Esophagus squamous epithelium (tissue), 5 donors: ENCODE results near the gene AHSA1. TPM values are rescaled to one million over a fixed set of nuclear protein-coding genes. Genes with fewer than 3 reads are reported as not detected.

Experiments used
- DNase-seq: peaks from one replicate; lab custom pipeline; 2025; lab: John Stamatoyannopoulos, UW
- H3K27ac ChIP-seq, 4 donors: fragments of 200-600 bp; sonication (generic); one replicate each; pipeline ENCODE4 v1.5.1; 2016 to 2019; ENCODE audit warnings: mild to moderate bottlenecking in 1 of 4
- H3K27me3 ChIP-seq, 4 donors: fragments of 200-600 bp; sonication (generic); 1 replicate in 3 of 4; 2 replicates in 1 of 4; pipeline versions ENCODE4 v1.5.1 to v1.6.0; 2017 to 2021; ENCODE audit warnings: antibody characterized with exemption in 1 of 4
- H3K36me3 ChIP-seq, 3 donors: fragments of 200-600 bp; sonication (generic); one replicate each; pipeline ENCODE4 v1.5.1; 2016 to 2019
- H3K4me1 ChIP-seq, 3 donors: fragments of 200-600 bp; sonication (generic); one replicate each; pipeline ENCODE4 v1.5.1; 2017 to 2019
- H3K4me3 ChIP-seq, 4 donors: fragments of 200-600 bp; sonication (generic); 1 replicate in 3 of 4; 2 replicates in 1 of 4; pipeline ENCODE4 v1.5.1; 2016 to 2019; ENCODE audit warnings: mild to moderate bottlenecking in 2 of 4, moderate library complexity in 1 of 4
- H3K9me3 ChIP-seq, 3 donors: fragments of 200-600 bp; sonication (generic); one replicate each; pipeline ENCODE4 v1.5.1; 2016 to 2019
- CTCF ChIP-seq, 6 experiments: fragments of 450-650 bp in 4 of 6; fragments of 200-600 bp in 2 of 6; sonication (generic) in 2 of 6; IDR thresholded peaks; one replicate each; pipeline ENCODE4 v1.5.1; 2016 to 2019; ENCODE audit warnings: antibody characterized with exemption in 6 of 6, mild to moderate bottlenecking in 4 of 6, moderate library complexity in 4 of 6
- POLR2A ChIP-seq, 4 donors: fragments of 450-650 bp; IDR thresholded peaks; one replicate each; pipeline ENCODE4 v1.6.1; 2017; ENCODE audit warnings: antibody characterized with exemption in 4 of 4, mild to moderate bottlenecking in 4 of 4, moderate library complexity in 3 of 4
- WGBS, 2 donors: methylation state at CpG; one replicate each; pipeline ENCODE4 v1.1.5; 2018; 5-methylcytosine and 5-hydroxymethylcytosine counted together
- intact Hi-C: fragments of 100-400 bp; cut with DNase I; formaldehyde crosslinking; loops from one replicate; pipeline ENCODE4 v1.15.0; 2022
- total RNA-seq, 4 donors: library from RNA; depleted of rRNA; stranded (reverse); fragments of >200 nt; gene quantifications; one replicate each; pipeline ENCODE4 v1.1.0, GENCODE V29; 2016
- donor health status: DM: yes; HTN: yes; CAD: no.

Gene AHSA1
- total RNA-seq, 4 donors from 2014 or later: 98.6 to 166 (median 120) TPM

GRCh38 chr14:77459072-77459723, 1.3 kb downstream of the AHSA1 start:
- Histone ChIP-seq H3K36me3 (peaks cover 21 to 46% (median 44%) of the 10 kb centered on the region in 3 donors), H3K27me3 (no peaks in the 10 kb centered on the region), H3K9me3 (no peaks in the 10 kb centered on the region), H3K27ac (peak overlapping the region in 2 of 4 donors; percentile 94 to 95), H3K4me1 (peaks cover 0 to 38% (median 19%) of the 10 kb centered on the region in 3 donors), H3K4me3 (peak overlapping the region; percentile 83 to 99 (median 88))
- 24 to 42% methylated on average over 11 to 13 of the region's 13 CpGs for WGBS, 2 donors
- peak; percentile 1 for DNase-seq
- TF ChIP-seq POLR2A (IDR thresholded peaks at IDR 0.05) (no peak), CTCF (IDR thresholded peaks at IDR 0.05) (peak in 5 of 6 experiments; percentile 12 to 56 (median 48))
- intact Hi-C loops: no loop called here

- H3K36me3 ChIP-seq: peaks cover 19 to 75% (median 66%) of the 10 kb centered on the region in 3 donors
- H3K27me3 ChIP-seq: no peaks in the 10 kb centered on the region
- DNase-seq: no peak
- H3K27ac ChIP-seq: no peak overlapping the region
- H3K9me3 ChIP-seq: no peaks in the 10 kb centered on the region
- TF ChIP-seq CTCF (IDR thresholded peaks at IDR 0.05) (no peak), POLR2A (IDR thresholded peaks at IDR 0.05) (no peak)
- intact Hi-C loops: loop anchor here (10.0 kb wide), 1 partner anchor 77 kb away; no protein-coding TSS in a partner anchor
- peaks cover 0 to 28% (median 4%) of the 10 kb centered on the region in 3 donors for H3K4me1 ChIP-seq
- no peak overlapping the region for H3K4me3 ChIP-seq
- WGBS, 2 donors: 68 to 69% methylated on average over 5 of the region's 5 CpGs
These were observed 9.9 kb downstream of the AHSA1 start for GRCh38 chr14:77467801-77468200.

GRCh38 chr14:77469067-77469505, 11.2 kb downstream of the AHSA1 start:
- peaks cover 15 to 62% (median 54%) of the 10 kb centered on the region in 3 donors for H3K36me3 ChIP-seq
- TF ChIP-seq CTCF (IDR thresholded peaks at IDR 0.05): no peak
- TF ChIP-seq POLR2A (IDR thresholded peaks at IDR 0.05): no peak
- peak overlapping the region in 1 of 4 donors; percentile 43 for H3K27ac ChIP-seq
- no peak for DNase-seq
- H3K9me3 ChIP-seq: no peaks in the 10 kb centered on the region
- H3K4me1 ChIP-seq: peaks cover 0 to 28% (median 4%) of the 10 kb centered on the region in 3 donors
- H3K4me3 ChIP-seq: no peak overlapping the region
- no peaks in the 10 kb centered on the region for H3K27me3 ChIP-seq
- WGBS, 2 donors: 85 to 88% methylated on average over 11 to 14 of the region's 14 CpGs
- intact Hi-C loops: loop anchor here (10.0 kb wide), 1 partner anchor 76 kb away; no protein-coding TSS in a partner anchor

GRCh38 chr14:77469539-77469938, 11.6 kb downstream of the AHSA1 start:
- Histone ChIP-seq H3K27ac (peak overlapping the region in 1 of 4 donors; percentile 43), H3K4me3 (no peak overlapping the region), H3K9me3 (no peaks in the 10 kb centered on the region), H3K4me1 (peaks cover 0 to 28% (median 4%) of the 10 kb centered on the region in 3 donors), H3K27me3 (no peaks in the 10 kb centered on the region), H3K36me3 (peaks cover 15 to 57% (median 50%) of the 10 kb centered on the region in 3 donors)
- DNase-seq: no peak
- intact Hi-C loops: loop anchor here (10.0 kb wide), 1 partner anchor 75 kb away; no protein-coding TSS in a partner anchor
- TF ChIP-seq CTCF (IDR thresholded peaks at IDR 0.05) (no peak), POLR2A (IDR thresholded peaks at IDR 0.05) (no peak)
- WGBS, 2 donors: 92 to 93% methylated on average over 1 of the region's 1 CpG

- Histone ChIP-seq H3K36me3 (peaks cover 15 to 49% (median 42%) of the 10 kb centered on the region in 3 donors), H3K27me3 (no peaks in the 10 kb centered on the region), H3K4me1 (peaks cover 0 to 28% (median 4%) of the 10 kb centered on the region in 3 donors), H3K4me3 (no peak overlapping the region), H3K9me3 (no peaks in the 10 kb centered on the region), H3K27ac (peak overlapping the region in 2 of 4 donors; percentile 43 to 47)
- DNase-seq: no peak
- WGBS, 2 donors: 55 to 60% methylated on average over 2 to 5 of the region's 5 CpGs
- intact Hi-C loops: no loop called here
- TF ChIP-seq CTCF (IDR thresholded peaks at IDR 0.05) (no peak), POLR2A (IDR thresholded peaks at IDR 0.05) (no peak)
These were observed 12.5 kb downstream of the AHSA1 start for GRCh38 chr14:77470224-77470870.
